HepG2 (cell line): ENCODE results near the gene ZNF19. TPM values are rescaled to one million over a fixed set of nuclear protein-coding genes. Genes with fewer than 3 reads are reported as not detected.

Experiments
- CC2D1A ChIP-seq: sonication (generic); formaldehyde crosslinking; IDR thresholded peaks from 2 replicates; pipeline ENCODE4 v1.8.1; 2023; ENCODE audit warnings: mild to moderate bottlenecking, missing genetic modification reagents
- CCDC6 ChIP-seq: sonication (generic); formaldehyde crosslinking; IDR thresholded peaks from 2 replicates; pipeline ENCODE4 v1.8.1; 2022; ENCODE audit warnings: mild to moderate bottlenecking, missing genetic modification reagents, moderate library complexity
- CEBPG ChIP-seq: IDR thresholded peaks from 2 replicates; pipeline ENCODE4 v1.6.1; 2016
- EED ChIP-seq: sonication (generic); formaldehyde crosslinking; IDR thresholded peaks from 2 replicates; pipeline ENCODE4 v1.5.0; 2020; ENCODE audit warnings: mild to moderate bottlenecking, missing genetic modification reagents
- FOXP1 ChIP-seq, 2 experiments: fragments of 450-650 bp in 1 of 2; IDR thresholded peaks; 2 replicates each; pipeline ENCODE4 v1.6.1; 2017 to 2018; ENCODE audit warnings: antibody characterized with exemption in 1 of 2
- IKZF1 ChIP-seq: fragments of 450-650 bp; IDR thresholded peaks from 2 replicates; pipeline ENCODE4 v1.7.1; 2016
- NFKBIZ ChIP-seq: IDR thresholded peaks from 2 replicates; pipeline ENCODE4 v1.6.1; 2018; ENCODE audit warnings: missing genetic modification reagents, missing compliant biosample characterization
- RBAK ChIP-seq: sonication (generic); formaldehyde crosslinking; IDR thresholded peaks from 2 replicates; pipeline ENCODE4 v1.5.1; 2020; ENCODE audit warnings: mild to moderate bottlenecking, missing genetic modification reagents
- REXO4 ChIP-seq: sonication (generic); formaldehyde crosslinking; IDR thresholded peaks from 2 replicates; pipeline ENCODE4 v1.8.0; 2022; ENCODE audit warnings: missing genetic modification reagents, mild to moderate bottlenecking, borderline replicate concordance
- SKI ChIP-seq: fragments of 450-650 bp; IDR thresholded peaks from one replicate; pipeline ENCODE4 v1.6.1; 2018; ENCODE audit warnings: mild to moderate bottlenecking; ENCODE audit not compliant: partially characterized antibody
- TCF7 ChIP-seq: sonication (generic); IDR thresholded peaks from 2 replicates; pipeline ENCODE4 v1.6.1; 2016; ENCODE audit warnings: antibody characterized with exemption, low read depth
- ZFYVE20 ChIP-seq: sonication (generic); formaldehyde crosslinking; IDR thresholded peaks from 2 replicates; pipeline ENCODE4 v1.8.0; 2023; ENCODE audit warnings: low read depth, mild to moderate bottlenecking, moderate library complexity, missing genetic modification reagents, borderline replicate concordance
- ZNF121 ChIP-seq: sonication (generic); formaldehyde crosslinking; IDR thresholded peaks from 2 replicates; pipeline ENCODE4 v1.5.0; 2020; ENCODE audit warnings: mild to moderate bottlenecking, missing genetic modification reagents
- ZNF207 ChIP-seq: fragments of 450-650 bp; IDR thresholded peaks from 2 replicates; pipeline ENCODE4 v1.6.1; 2016; ENCODE audit warnings: antibody characterized with exemption, borderline replicate concordance
- ZNF234 ChIP-seq: sonication (generic); formaldehyde crosslinking; conservative IDR thresholded peaks from 2 replicates; pipeline ENCODE4 v1.5.1; 2020; ENCODE audit warnings: mild to moderate bottlenecking, missing genetic modification reagents
- ZNF274 ChIP-seq: sonication (generic); formaldehyde crosslinking; IDR thresholded peaks from 2 replicates; pipeline ENCODE4 v1.5.1; 2020; ENCODE audit warnings: mild to moderate bottlenecking, missing genetic modification reagents
- ZNF777 ChIP-seq: sonication (generic); formaldehyde crosslinking; IDR thresholded peaks from 2 replicates; pipeline ENCODE4 v1.4.0; 2020; ENCODE audit warnings: missing genetic modification reagents
- ZNF850 ChIP-seq: sonication (generic); formaldehyde crosslinking; conservative IDR thresholded peaks from 2 replicates; pipeline ENCODE4 v1.9.0; 2021; ENCODE audit warnings: mild to moderate bottlenecking, missing genetic modification reagents
- ZSCAN29 ChIP-seq: sonication (generic); formaldehyde crosslinking; conservative IDR thresholded peaks from 2 replicates; pipeline ENCODE4 v1.4.0; 2020; ENCODE audit warnings: mild to moderate bottlenecking, missing genetic modification reagents
- polyA plus RNA-seq, 8 experiments: library from polyadenylated mRNA; depleted of rRNA in 3 of 8; stranded (reverse) in 7 of 8; unstranded in 1 of 8; fragments of >200 nt; fragmentation: Illumina TruSeq in 4 of 8; extraction: Trizol in 4 of 8; gene quantifications; 2 replicates each; pipeline versions ENCODE4 v1.2.1 to v1.2.3, GENCODE V29; 2011 to 2016; ENCODE audit warnings: low read depth in 4 of 8, missing spikeins in 1 of 8, mixed read lengths in 1 of 8; ENCODE audit not compliant: insufficient read depth in 1 of 8
- total RNA-seq, 5 experiments: library from RNA; depleted of rRNA; stranded (reverse); fragments of >200 nt; fragmentation: Illumina TruSeq; extraction: Trizol; gene quantifications; 2 replicates each; pipeline ENCODE4 v1.2.3, GENCODE V29; 2016; ENCODE audit warnings: low read depth in 1 of 5
- TF ChIP-seq, protein P1 (sequence below): sonication (generic); formaldehyde crosslinking; IDR thresholded peaks from 2 replicates; pipeline ENCODE4 v1.4.0; 2020; ENCODE audit warnings: missing genetic modification reagents
- TF ChIP-seq, protein P2 (sequence below): sonication (generic); formaldehyde crosslinking; IDR thresholded peaks from 2 replicates; pipeline ENCODE4 v1.5.0; 2020; ENCODE audit warnings: missing genetic modification reagents, mild to moderate bottlenecking, borderline replicate concordance
- TF ChIP-seq, protein P3 (sequence below), 2 experiments: sonication (generic) in 1 of 2; formaldehyde crosslinking in 1 of 2; IDR thresholded peaks; 2 replicates each; pipeline versions ENCODE4 v1.5.1 to v1.6.1; 2011 to 2020; ENCODE audit warnings: borderline replicate concordance in 1 of 2, low read depth in 1 of 2, low read length in 1 of 2, mild to moderate bottlenecking in 1 of 2, missing genetic modification reagents in 1 of 2, moderate library complexity in 1 of 2
- TF ChIP-seq, protein P4 (sequence below): sonication (generic); formaldehyde crosslinking; IDR thresholded peaks from 2 replicates; pipeline ENCODE4 v1.4.0; 2020; ENCODE audit warnings: missing genetic modification reagents

Gene ZNF19
- total and polyA plus RNA-seq, 2 of the 13 experiments (the other 11 are each of a cell fraction or from before 2014, with no cell fraction given) = 3.2 to 5.8 TPM

DNA sequence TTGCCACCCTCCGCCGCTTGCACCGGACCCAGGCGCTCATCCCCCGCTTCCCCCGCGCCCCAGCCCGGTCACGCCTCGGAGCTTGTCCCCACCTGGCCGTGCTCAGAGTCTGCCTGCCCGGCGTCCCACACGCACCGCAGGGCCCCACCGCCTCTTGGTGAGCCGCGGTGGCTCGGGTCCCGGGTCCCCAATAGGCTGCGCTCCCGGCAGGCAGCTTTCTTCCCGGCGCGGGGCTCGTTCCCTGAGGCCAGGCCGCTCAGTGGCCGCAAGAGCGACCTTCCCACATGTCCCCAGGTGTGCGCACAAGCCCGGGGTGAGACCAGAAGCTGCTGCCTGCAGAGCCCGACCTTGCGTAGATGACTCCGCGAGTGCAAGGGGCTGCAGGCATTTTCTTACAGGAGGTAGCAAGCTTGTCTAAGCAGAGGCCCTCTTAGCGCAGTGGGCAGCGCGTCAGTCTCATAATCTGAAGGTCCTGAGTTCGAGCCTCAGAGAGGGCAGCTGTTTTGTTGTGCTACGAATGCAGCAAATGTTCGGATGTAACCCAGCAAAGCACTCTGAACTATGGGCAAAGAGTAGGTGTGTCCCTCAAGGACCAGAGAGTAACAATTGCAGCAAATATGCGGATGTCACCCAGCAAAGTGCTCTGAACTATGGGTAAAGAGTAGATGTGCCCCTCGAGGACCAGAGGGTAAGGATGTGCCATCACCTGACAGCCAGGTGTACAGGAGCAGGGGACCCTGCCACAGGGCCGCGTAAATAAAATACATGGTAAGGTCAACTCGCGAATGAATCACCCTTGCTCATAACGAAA lies 62.9 kb downstream of the ZNF19 start (continued):
- TF ChIP-seq, protein P1, sequence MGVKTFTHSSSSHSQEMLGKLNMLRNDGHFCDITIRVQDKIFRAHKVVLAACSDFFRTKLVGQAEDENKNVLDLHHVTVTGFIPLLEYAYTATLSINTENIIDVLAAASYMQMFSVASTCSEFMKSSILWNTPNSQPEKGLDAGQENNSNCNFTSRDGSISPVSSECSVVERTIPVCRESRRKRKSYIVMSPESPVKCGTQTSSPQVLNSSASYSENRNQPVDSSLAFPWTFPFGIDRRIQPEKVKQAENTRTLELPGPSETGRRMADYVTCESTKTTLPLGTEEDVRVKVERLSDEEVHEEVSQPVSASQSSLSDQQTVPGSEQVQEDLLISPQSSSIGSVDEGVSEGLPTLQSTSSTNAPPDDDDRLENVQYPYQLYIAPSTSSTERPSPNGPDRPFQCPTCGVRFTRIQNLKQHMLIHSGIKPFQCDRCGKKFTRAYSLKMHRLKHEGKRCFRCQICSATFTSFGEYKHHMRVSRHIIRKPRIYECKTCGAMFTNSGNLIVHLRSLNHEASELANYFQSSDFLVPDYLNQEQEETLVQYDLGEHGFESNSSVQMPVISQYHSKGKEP = peak; percentile 72; the same call in 1 of the 2 replicates
- peak; percentile 81 for TF ChIP-seq CEBPG (CRISPR knock-in tag)
- TF ChIP-seq IKZF1 = no peak
- TF ChIP-seq REXO4 (CRISPR knock-in tag) = no peak
- TF ChIP-seq ZNF207 = no peak
- TF ChIP-seq ZNF850 (CRISPR knock-in tag) = no peak
- TF ChIP-seq, protein P2, sequence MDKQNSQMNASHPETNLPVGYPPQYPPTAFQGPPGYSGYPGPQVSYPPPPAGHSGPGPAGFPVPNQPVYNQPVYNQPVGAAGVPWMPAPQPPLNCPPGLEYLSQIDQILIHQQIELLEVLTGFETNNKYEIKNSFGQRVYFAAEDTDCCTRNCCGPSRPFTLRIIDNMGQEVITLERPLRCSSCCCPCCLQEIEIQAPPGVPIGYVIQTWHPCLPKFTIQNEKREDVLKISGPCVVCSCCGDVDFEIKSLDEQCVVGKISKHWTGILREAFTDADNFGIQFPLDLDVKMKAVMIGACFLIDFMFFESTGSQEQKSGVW (CRISPR knock-in tag) = no peak
- TF ChIP-seq, protein P3, sequence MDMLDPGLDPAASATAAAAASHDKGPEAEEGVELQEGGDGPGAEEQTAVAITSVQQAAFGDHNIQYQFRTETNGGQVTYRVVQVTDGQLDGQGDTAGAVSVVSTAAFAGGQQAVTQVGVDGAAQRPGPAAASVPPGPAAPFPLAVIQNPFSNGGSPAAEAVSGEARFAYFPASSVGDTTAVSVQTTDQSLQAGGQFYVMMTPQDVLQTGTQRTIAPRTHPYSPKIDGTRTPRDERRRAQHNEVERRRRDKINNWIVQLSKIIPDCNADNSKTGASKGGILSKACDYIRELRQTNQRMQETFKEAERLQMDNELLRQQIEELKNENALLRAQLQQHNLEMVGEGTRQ (IDR thresholded peaks at IDR 0.05; ENCODE audit: low read depth, low read length) = peak; percentile 50; the same call in 1 of the 2 replicates
- TF ChIP-seq, protein P3 (CRISPR knock-in tag; IDR thresholded peaks at IDR 0.05; ENCODE audit: borderline replicate concordance) = peak; percentile 34; the same call in 1 of the 2 replicates
- TF ChIP-seq EED (CRISPR knock-in tag) = peak; percentile 43
- TF ChIP-seq, protein P4, sequence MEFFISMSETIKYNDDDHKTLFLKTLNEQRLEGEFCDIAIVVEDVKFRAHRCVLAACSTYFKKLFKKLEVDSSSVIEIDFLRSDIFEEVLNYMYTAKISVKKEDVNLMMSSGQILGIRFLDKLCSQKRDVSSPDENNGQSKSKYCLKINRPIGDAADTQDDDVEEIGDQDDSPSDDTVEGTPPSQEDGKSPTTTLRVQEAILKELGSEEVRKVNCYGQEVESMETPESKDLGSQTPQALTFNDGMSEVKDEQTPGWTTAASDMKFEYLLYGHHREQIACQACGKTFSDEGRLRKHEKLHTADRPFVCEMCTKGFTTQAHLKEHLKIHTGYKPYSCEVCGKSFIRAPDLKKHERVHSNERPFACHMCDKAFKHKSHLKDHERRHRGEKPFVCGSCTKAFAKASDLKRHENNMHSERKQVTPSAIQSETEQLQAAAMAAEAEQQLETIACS (CRISPR knock-in tag) = peak; percentile 61; the same call in 1 of the 2 replicates
- peak; percentile 77; the same call in 1 of the 2 replicates for TF ChIP-seq ZNF777 (CRISPR knock-in tag)
- TF ChIP-seq FOXP1 (IDR thresholded peaks at IDR 0.05) = 0 out of 2 replicates have a peak, but pooled peaks have one; percentile 28
- TF ChIP-seq FOXP1 (CRISPR knock-in tag; IDR thresholded peaks at IDR 0.05) = peak; percentile 75
- TF ChIP-seq TCF7 = peak; percentile 43; the same call in 1 of the 2 replicates
- TF ChIP-seq ZNF234 = peak; percentile 91; the same call in 1 of the 2 replicates
- peak; percentile 78; the same call in 1 of the 2 replicates for TF ChIP-seq NFKBIZ (CRISPR knock-in tag)
- TF ChIP-seq CCDC6 (CRISPR knock-in tag) = peak; percentile 98
- TF ChIP-seq ZNF274 = no peak; the same call in 1 of the 2 replicates
- peak; percentile 86 for TF ChIP-seq ZFYVE20 (CRISPR knock-in tag)
- peak; percentile 79 for TF ChIP-seq RBAK (CRISPR knock-in tag)
- peak; percentile 99 for TF ChIP-seq ZSCAN29
- peak; percentile 49 for TF ChIP-seq SKI
- TF ChIP-seq CC2D1A (CRISPR knock-in tag) = peak; percentile 82; the same call in 1 of the 2 replicates
- no peak for TF ChIP-seq ZNF121 (CRISPR knock-in tag)
